Duodenal mucosa (tissue), 2 donors: Measurements from ENCODE around the gene USP46.

Experiments
- H3K27ac ChIP-seq: one replicate; pipeline ENCODE4 v1.7.0; 2013; ENCODE audit warnings: low read depth, low read length
- H3K27me3 ChIP-seq, 2 donors: one replicate each; pipeline ENCODE4 v1.7.0; 2013; ENCODE audit warnings: low read length in 2 of 2, control low read depth in 1 of 2; ENCODE audit not compliant: insufficient read depth in 2 of 2, control insufficient read depth in 1 of 2
- H3K36me3 ChIP-seq, 2 donors: one replicate each; pipeline ENCODE4 v1.7.0; 2013; ENCODE audit warnings: low read length in 2 of 2, control low read depth in 1 of 2; ENCODE audit not compliant: insufficient read depth in 2 of 2, control insufficient read depth in 1 of 2
- H3K4me1 ChIP-seq, 2 donors: one replicate each; pipeline ENCODE4 v1.7.0; 2013; ENCODE audit warnings: low read length in 2 of 2, control low read depth in 1 of 2; ENCODE audit not compliant: insufficient read depth in 2 of 2, control insufficient read depth in 1 of 2
- H3K4me3 ChIP-seq, 2 donors: one replicate each; pipeline ENCODE4 v1.7.0; 2013; ENCODE audit warnings: low read length in 2 of 2, low read depth in 1 of 2
- H3K9ac ChIP-seq, 2 donors: one replicate each; pipeline ENCODE4 v1.7.0; 2013; ENCODE audit warnings: low read length in 2 of 2, low read depth in 1 of 2
- H3K9me3 ChIP-seq, 2 donors: one replicate each; pipeline ENCODE4 v1.7.0; 2013; ENCODE audit warnings: low read length in 2 of 2, control low read depth in 1 of 2; ENCODE audit not compliant: control insufficient read depth in 1 of 2

USP46 gene

DNA sequence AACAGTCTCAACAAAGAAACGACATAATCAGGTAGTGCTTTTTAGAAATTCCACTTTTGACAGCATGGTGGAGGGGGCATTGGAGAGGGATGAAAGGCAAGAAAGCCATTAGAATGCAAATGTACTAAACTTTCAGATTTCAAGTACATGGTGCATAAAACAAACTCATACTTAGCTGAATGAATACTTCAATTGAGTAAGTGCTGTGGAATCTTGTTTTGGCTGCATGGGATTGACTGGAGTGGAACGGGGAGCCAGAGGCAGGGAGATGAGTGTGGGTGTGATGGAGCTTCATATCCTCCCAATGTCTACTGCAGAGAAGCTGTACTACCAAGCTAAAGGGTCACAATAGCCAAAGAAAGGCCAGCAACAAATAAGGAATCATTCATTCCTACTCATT is 52.4 kb downstream of the USP46 start:
- H3K27ac ChIP-seq: no peak overlapping the region
- H3K9ac ChIP-seq: no peak overlapping the region
- H3K4me3 ChIP-seq: no peak overlapping the region
- no peaks in the 10 kb centered on the region for H3K9me3 ChIP-seq
- no peaks in the 10 kb centered on the region for H3K27me3 ChIP-seq
- H3K4me1 ChIP-seq: no peaks in the 10 kb centered on the region
- H3K36me3 ChIP-seq: peaks cover 7 to 31% of the 10 kb centered on the region in 2 donors

DNA sequence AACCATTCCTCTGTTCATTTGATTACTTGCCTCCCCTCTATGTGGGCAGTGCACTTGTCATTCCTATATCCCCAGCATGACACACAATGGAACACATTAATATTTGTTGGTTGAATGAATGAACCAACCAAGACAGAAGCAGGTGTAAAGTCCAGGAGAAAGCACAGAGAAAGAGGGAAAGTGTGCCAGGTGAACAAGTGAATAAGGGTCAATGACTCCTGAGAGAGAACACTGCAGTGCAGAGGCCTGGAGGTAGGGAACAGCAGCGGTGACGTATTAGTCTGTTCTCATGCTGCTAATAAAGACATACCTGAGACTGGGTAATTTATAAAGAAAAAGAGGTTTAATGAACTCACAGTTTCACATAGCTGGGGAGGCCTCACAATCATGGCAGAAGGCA is 53.1 kb downstream of the USP46 start:
- Histone ChIP-seq H3K9ac (no peak overlapping the region), H3K4me1 (no peaks in the 10 kb centered on the region), H3K4me3 (no peak overlapping the region), H3K27ac (no peak overlapping the region), H3K36me3 (peaks cover 7 to 33% of the 10 kb centered on the region in 2 donors), H3K9me3 (no peaks in the 10 kb centered on the region), H3K27me3 (no peaks in the 10 kb centered on the region)

GRCh38 chr4:52604215-52604614 is 54.9 kb downstream of the USP46 start:
- Histone ChIP-seq H3K36me3 (peaks cover 0 to 33% of the 10 kb centered on the region in 2 donors), H3K9me3 (no peaks in the 10 kb centered on the region), H3K4me3 (no peak overlapping the region), H3K27me3 (no peaks in the 10 kb centered on the region), H3K4me1 (no peaks in the 10 kb centered on the region), H3K27ac (no peak overlapping the region), H3K9ac (no peak overlapping the region)

GRCh38 chr4:52600275-52600674 is 58.8 kb downstream of the USP46 start:
- H3K9ac ChIP-seq: no peak overlapping the region
- H3K36me3 ChIP-seq: peaks cover 16 to 30% of the 10 kb centered on the region in 2 donors
- no peaks in the 10 kb centered on the region for H3K4me1 ChIP-seq
- H3K27ac ChIP-seq: no peak overlapping the region
- H3K4me3 ChIP-seq: no peak overlapping the region
- no peaks in the 10 kb centered on the region for H3K9me3 ChIP-seq
- H3K27me3 ChIP-seq: no peaks in the 10 kb centered on the region

DNA sequence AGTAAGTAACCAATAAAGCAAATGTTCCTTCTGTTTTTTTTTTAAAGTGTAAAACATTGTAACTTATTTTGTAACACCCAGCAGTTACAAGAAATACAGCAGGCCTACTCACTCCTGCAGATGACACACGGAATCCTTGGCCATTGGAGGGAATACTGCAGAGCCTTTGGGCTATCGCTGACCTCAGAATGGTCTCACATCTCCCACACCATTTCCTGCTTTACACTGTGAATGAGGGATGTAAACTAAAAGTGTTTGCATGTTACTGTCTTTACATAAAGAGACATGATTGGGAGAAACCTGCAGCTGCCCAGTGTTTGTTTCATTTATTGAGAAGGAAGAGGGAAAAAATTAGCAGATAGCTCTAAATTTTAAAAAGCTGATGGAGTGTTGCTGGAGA is 64.1 kb downstream of the USP46 start:
- Histone ChIP-seq H3K4me1 (no peaks in the 10 kb centered on the region), H3K27ac (no peak overlapping the region), H3K9ac (no peak overlapping the region), H3K36me3 (peaks cover 16 to 25% of the 10 kb centered on the region in 2 donors), H3K4me3 (no peak overlapping the region), H3K9me3 (no peaks in the 10 kb centered on the region), H3K27me3 (no peaks in the 10 kb centered on the region)

- H3K27ac ChIP-seq: no peak overlapping the region
- H3K4me1 ChIP-seq: no peaks in the 10 kb centered on the region
- no peaks in the 10 kb centered on the region for H3K9me3 ChIP-seq
- no peak overlapping the region for H3K4me3 ChIP-seq
- H3K9ac ChIP-seq: no peak overlapping the region
- peaks cover 10 to 17% of the 10 kb centered on the region in 2 donors for H3K36me3 ChIP-seq
- no peaks in the 10 kb centered on the region for H3K27me3 ChIP-seq
Observed at GRCh38 chr4:52592287-52592686, 66.8 kb downstream of the USP46 start.

DNA sequence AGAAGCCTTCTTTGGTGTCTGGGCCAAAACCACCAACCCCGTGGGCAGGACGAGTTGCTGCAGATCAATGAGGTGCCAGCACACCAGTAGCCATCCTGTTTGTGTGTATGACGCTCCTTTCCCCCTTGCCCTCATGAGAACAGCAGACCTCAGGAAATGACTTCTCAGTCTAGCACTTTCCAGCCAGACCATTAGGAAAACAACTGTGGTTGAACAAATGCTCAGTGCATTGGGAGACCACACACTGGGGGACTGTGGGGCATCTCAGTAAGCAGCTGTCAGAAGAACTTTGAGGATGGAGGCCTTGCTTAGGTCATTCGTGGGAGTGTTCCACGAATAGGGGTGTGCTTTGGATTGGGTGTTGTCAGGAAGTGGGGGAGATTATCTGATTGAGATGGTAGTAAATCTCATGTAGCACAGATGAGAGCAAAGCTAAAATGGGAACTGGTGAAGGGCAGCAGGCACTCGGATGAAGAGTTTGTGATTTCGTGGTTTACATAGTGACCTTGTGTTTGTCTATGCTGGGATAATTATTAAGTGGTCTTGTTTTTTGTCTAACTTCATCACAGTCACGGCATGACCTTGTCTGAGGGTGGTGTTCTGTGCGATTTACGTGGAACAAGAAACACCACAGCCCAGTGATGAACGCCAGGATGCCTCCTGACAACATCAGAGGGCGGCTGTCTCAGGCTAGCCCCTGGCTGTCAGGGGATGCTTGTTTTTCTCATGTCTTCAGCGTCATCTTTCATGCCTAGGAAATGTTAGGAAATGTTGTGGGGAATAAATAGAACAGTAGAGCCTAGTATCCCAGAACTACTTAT is 70.1 kb downstream of the USP46 start:
- H3K4me3 ChIP-seq: no peak overlapping the region
- no peak overlapping the region for H3K9ac ChIP-seq
- no peak overlapping the region for H3K27ac ChIP-seq
- H3K27me3 ChIP-seq: no peaks in the 10 kb centered on the region
- no peaks in the 10 kb centered on the region for H3K9me3 ChIP-seq
- H3K36me3 ChIP-seq: no peaks in the 10 kb centered on the region
- H3K4me1 ChIP-seq: no peaks in the 10 kb centered on the region

DNA sequence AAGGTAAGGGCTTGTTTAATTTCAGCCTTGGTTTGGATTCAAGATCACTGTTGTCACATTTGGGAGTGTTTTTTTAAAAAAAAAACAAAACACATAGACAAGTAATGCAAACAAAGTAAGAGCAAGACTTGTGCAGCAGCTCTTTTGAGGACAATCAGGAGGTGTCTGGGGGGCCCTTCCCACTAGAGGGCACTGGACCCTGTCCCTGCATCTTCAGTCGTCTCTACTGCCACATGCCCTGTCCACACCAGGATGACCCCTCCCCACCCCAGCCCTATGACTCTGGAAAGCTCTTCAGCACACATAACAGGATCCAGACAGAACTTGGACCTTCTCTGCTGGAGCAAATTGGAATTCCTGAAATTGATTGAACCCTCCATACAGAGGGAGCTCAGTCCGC is 71.0 kb downstream of the USP46 start:
- Histone ChIP-seq H3K4me3 (no peak overlapping the region), H3K4me1 (no peaks in the 10 kb centered on the region), H3K9me3 (no peaks in the 10 kb centered on the region), H3K36me3 (no peaks in the 10 kb centered on the region), H3K27ac (no peak overlapping the region), H3K9ac (no peak overlapping the region), H3K27me3 (no peaks in the 10 kb centered on the region)

GRCh38 chr4:52586069-52586468 is 73.0 kb downstream of the USP46 start:
- Histone ChIP-seq H3K9ac (no peak overlapping the region), H3K4me1 (no peaks in the 10 kb centered on the region), H3K9me3 (no peaks in the 10 kb centered on the region), H3K27ac (no peak overlapping the region), H3K4me3 (no peak overlapping the region), H3K36me3 (no peaks in the 10 kb centered on the region), H3K27me3 (no peaks in the 10 kb centered on the region)

- Histone ChIP-seq H3K27ac (no peak overlapping the region), H3K9me3 (no peaks in the 10 kb centered on the region), H3K27me3 (no peaks in the 10 kb centered on the region), H3K4me1 (no peaks in the 10 kb centered on the region), H3K4me3 (no peak overlapping the region), H3K36me3 (no peaks in the 10 kb centered on the region), H3K9ac (no peak overlapping the region)
Observed at GRCh38 chr4:52585379-52585778, 73.7 kb downstream of the USP46 start.
